PFSK-1 (cell line): ENCODE data around the gene MYBPH.

ENCODE experiments used
- FOXP2 ChIP-seq: optimal IDR thresholded peaks from 2 replicates; pipeline ENCODE3; 2011; ENCODE audit warnings: borderline replicate concordance, control low read depth, inconsistent platforms; ENCODE audit not compliant: insufficient read depth; ENCODE audit errors: extremely low read length, extremely low read depth
- POLR2AphosphoS5 ChIP-seq: IDR thresholded peaks from 2 replicates; pipeline ENCODE4 v1.6.1; 2012; ENCODE audit warnings: low read depth, mild to moderate bottlenecking, control low read depth, low read length, moderate library complexity
- REST ChIP-seq, 2 experiments: IDR thresholded peaks; 2 replicates each; pipeline versions ENCODE4 v1.6.1 to v1.8.0; 2011 to 2012; ENCODE audit warnings: low read depth in 2 of 2, low read length in 2 of 2, control low read depth in 1 of 2, inconsistent platforms in 1 of 2, mild to moderate bottlenecking in 1 of 2, moderate library complexity in 1 of 2; ENCODE audit not compliant: insufficient read depth in 1 of 2
- SIN3A ChIP-seq: IDR thresholded peaks from 2 replicates; pipeline ENCODE4 v1.6.1; 2012; ENCODE audit warnings: mild to moderate bottlenecking, low read length, moderate library complexity, borderline replicate concordance; ENCODE audit not compliant: insufficient read depth
- TAF1 ChIP-seq: IDR thresholded peaks from 2 replicates; pipeline ENCODE4 v1.6.1; 2012; ENCODE audit warnings: low read length, control low read depth, borderline replicate concordance; ENCODE audit not compliant: insufficient read depth

Gene MYBPH

GRCh38 chr1:203206129-203206687 is 30.6 kb upstream of the MYBPH start:
- TF ChIP-seq SIN3A (no peak), FOXP2 (no peak), POLR2AphosphoS5 (no peak), TAF1 (no peak), REST (IDR thresholded peaks at IDR 0.05; ENCODE audit: insufficient read depth in 1 of 2, low read depth in 2 of 2, low read length in 2 of 2) (no peak)

- TF ChIP-seq SIN3A = no peak
Observed at GRCh38 chr1:203204756-203205155, 29.1 kb upstream of the MYBPH start.

- no peak for TF ChIP-seq SIN3A
- TF ChIP-seq TAF1 = no peak
- no peak for TF ChIP-seq POLR2AphosphoS5
- TF ChIP-seq REST (IDR thresholded peaks at IDR 0.05; ENCODE audit: insufficient read depth in 1 of 2, low read depth in 2 of 2, low read length in 2 of 2) = no peak
- no peak for TF ChIP-seq FOXP2
Observed at GRCh38 chr1:203202431-203203245, 27.0 kb upstream of the MYBPH start.

GRCh38 chr1:203201516-203202205 is 26.0 kb upstream of the MYBPH start:
- TF ChIP-seq SIN3A = no peak
- no peak for TF ChIP-seq FOXP2
- no peak for TF ChIP-seq POLR2AphosphoS5
- TF ChIP-seq TAF1 = no peak
- TF ChIP-seq REST (IDR thresholded peaks at IDR 0.05; ENCODE audit: insufficient read depth in 1 of 2, low read depth in 2 of 2, low read length in 2 of 2) = no peak

- TF ChIP-seq SIN3A (no peak), TAF1 (no peak), FOXP2 (no peak), REST (IDR thresholded peaks at IDR 0.05; ENCODE audit: insufficient read depth in 1 of 2, low read depth in 2 of 2, low read length in 2 of 2) (no peak), POLR2AphosphoS5 (no peak)
Observed at GRCh38 chr1:203200916-203201315, 25.3 kb upstream of the MYBPH start.
